CD4-positive, CD25-positive, alpha-beta regulatory T cell (primary cell): ENCODE results near the gene HIC1. TPM values are rescaled to one million over a fixed set of nuclear protein-coding genes. Genes with fewer than 3 reads are reported as not detected.

Source experiments
- ATAC-seq, 2 donors: fragments of 150-1000 bp; cut with Tn5 transposase; one replicate each; pipeline ENCODE4 v1.10.0; 2021; ENCODE audit warnings: low read depth in 2 of 2, moderate number of reproducible peaks in 2 of 2, moderate library complexity in 1 of 2
- DNase-seq, 3 donors: peaks; one replicate each; pipeline versions ENCODE4 v3.0.0 to v3.0.0-alpha.2; 2012 to 2022; ENCODE audit warnings: mixed read lengths in 1 of 3
- H3K27ac ChIP-seq: one replicate; pipeline ENCODE4 v1.7.0; 2013; ENCODE audit warnings: mild to moderate bottlenecking, low read length; ENCODE audit not compliant: insufficient read depth, poor library complexity, severe bottlenecking
- H3K27me3 ChIP-seq: one replicate; pipeline ENCODE4 v1.7.0; 2013; ENCODE audit warnings: low read length; ENCODE audit not compliant: control insufficient read depth, insufficient read depth
- H3K36me3 ChIP-seq: one replicate; pipeline ENCODE4 v1.7.0; 2013; ENCODE audit warnings: mild to moderate bottlenecking, low read length, moderate library complexity; ENCODE audit not compliant: control insufficient read depth, insufficient read depth
- H3K4me1 ChIP-seq: 2 replicates; pipeline ENCODE4 v1.7.0; 2013; ENCODE audit warnings: mild to moderate bottlenecking, low read length; ENCODE audit not compliant: insufficient read depth, control insufficient read depth, poor library complexity, severe bottlenecking
- H3K4me3 ChIP-seq: one replicate; pipeline ENCODE4 v1.7.0; 2013; ENCODE audit warnings: low read depth, mild to moderate bottlenecking, low read length, moderate library complexity
- H3K9me3 ChIP-seq, 2 experiments: 1 replicate in 1 of 2; 2 replicates in 1 of 2; pipeline ENCODE4 v1.7.0; 2013; ENCODE audit warnings: low read length in 2 of 2, mild to moderate bottlenecking in 1 of 2, moderate library complexity in 1 of 2; ENCODE audit not compliant: control insufficient read depth in 2 of 2
- H3K27ac Mint-ChIP-seq, 3 donors: one replicate each; pipeline ENCODE4 v1.8.0; 2020 to 2022; ENCODE audit warnings: mild to moderate bottlenecking in 3 of 3, mixed read lengths in 3 of 3, moderate library complexity in 2 of 3
- H3K27me3 Mint-ChIP-seq: one replicate; pipeline ENCODE4 v1.8.0; 2022; ENCODE audit warnings: mild to moderate bottlenecking, mixed read lengths
- H3K36me3 Mint-ChIP-seq: one replicate; pipeline ENCODE4 v1.8.0; 2020; ENCODE audit warnings: mixed read lengths
- H3K4me1 Mint-ChIP-seq, 4 donors: one replicate each; pipeline ENCODE4 v1.8.0; 2020 to 2022; ENCODE audit warnings: mixed read lengths in 4 of 4, mild to moderate bottlenecking in 1 of 4
- H3K4me3 Mint-ChIP-seq, 4 donors: one replicate each; pipeline ENCODE4 v1.8.0; 2020 to 2022; ENCODE audit warnings: mild to moderate bottlenecking in 4 of 4, mixed read lengths in 4 of 4, moderate library complexity in 3 of 4
- H3K9me3 Mint-ChIP-seq, 7 donors: one replicate each; pipeline ENCODE4 v1.8.0; 2020 to 2022; ENCODE audit warnings: mixed read lengths in 7 of 7, mild to moderate bottlenecking in 3 of 7, moderate library complexity in 2 of 7
- polyA plus RNA-seq, 4 donors: library from polyadenylated mRNA; unstranded; fragments of 300-500 nt; fragmentation: Illumina TruSeq; gene quantifications; one replicate each; pipeline ENCODE4 v1.2.3, GENCODE V29; 2021
- total RNA-seq: library from RNA; stranded (reverse); gene quantifications from one replicate; pipeline ENCODE4 v1.2.3, GENCODE V29; 2022

The HIC1 gene
- total and polyA plus RNA-seq, 5 donors from 2014 or later = 0.14 to 1.3 (median 0.64) TPM; not detected in 1

DNA sequence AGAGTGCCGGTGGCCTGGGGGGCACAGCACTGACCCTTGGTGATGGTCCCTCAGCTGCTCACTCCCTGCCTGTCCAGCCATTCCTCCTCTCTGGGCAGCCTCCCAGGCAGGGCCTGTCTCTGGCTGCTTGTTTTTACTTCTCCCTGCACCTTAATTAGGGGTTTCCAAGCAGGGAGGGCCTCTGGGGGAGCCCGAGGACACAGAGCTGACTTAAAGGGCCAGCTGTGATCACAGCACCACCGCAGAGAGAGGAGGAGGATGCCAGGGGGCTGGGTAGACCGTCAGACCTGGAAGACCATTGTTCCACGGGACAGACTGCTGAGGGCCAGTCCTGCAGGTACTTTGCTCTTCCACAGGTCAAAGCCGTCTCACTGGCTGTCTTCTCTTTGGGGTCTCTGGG lies 26.2 kb upstream of the HIC1 start:
- Mint-ChIP-seq H3K36me3 (peaks cover 3% of the 10 kb centered on the region), H3K4me3 (peak overlapping the region in 2 of 4 donors; percentile 74 to 84), H3K27ac (no peak overlapping the region), H3K27me3 (peaks cover 44% of the 10 kb centered on the region), H3K9me3 (no peaks in the 10 kb centered on the region), H3K4me1 (peaks cover 8 to 36% (median 16%) of the 10 kb centered on the region in 4 donors)
- H3K4me3 ChIP-seq = no peak overlapping the region
- H3K9me3 ChIP-seq = no peaks in the 10 kb centered on the region
- DNase-seq (no peak), ATAC-seq (no peak)
- H3K36me3 ChIP-seq = peaks cover 7% of the 10 kb centered on the region
- peaks cover 4% of the 10 kb centered on the region for H3K27me3 ChIP-seq
- H3K4me1 ChIP-seq = peaks cover 45% of the 10 kb centered on the region
- H3K27ac ChIP-seq = no peak overlapping the region

GRCh38 chr17:2029911-2030778 lies 24.8 kb upstream of the HIC1 start, which contains the start of gene DPH1:
Gene DPH1, plus strand, starts transcription at chr17:2030153. Its CDS starts 17 bp downstream, at chr17:2030170.
- ATAC-seq (peak; percentile 78 to 83), DNase-seq (peak; percentile 74 to 87 (median 84))
- no peaks in the 10 kb centered on the region for H3K9me3 ChIP-seq
- peaks cover 44% of the 10 kb centered on the region for H3K27me3 Mint-ChIP-seq
- peak within 1 kb of the TSS; percentile 55 for H3K27ac ChIP-seq
- peaks cover 7% of the 10 kb centered on the region for H3K36me3 ChIP-seq
- peak within 1 kb of the TSS; percentile 90 to 92 (median 90) for H3K27ac Mint-ChIP-seq
- peaks cover 8 to 34% (median 16%) of the 10 kb centered on the region in 4 donors for H3K4me1 Mint-ChIP-seq
- H3K27me3 ChIP-seq = peaks cover 4% of the 10 kb centered on the region
- peaks cover 3% of the 10 kb centered on the region for H3K36me3 Mint-ChIP-seq
- H3K4me3 ChIP-seq = peak within 1 kb of the TSS; percentile 90
- peaks cover 31% of the 10 kb centered on the region for H3K4me1 ChIP-seq
- peak within 1 kb of the TSS; percentile 94 to 99 (median 97) for H3K4me3 Mint-ChIP-seq
- no peaks in the 10 kb centered on the region for H3K9me3 Mint-ChIP-seq

DNA sequence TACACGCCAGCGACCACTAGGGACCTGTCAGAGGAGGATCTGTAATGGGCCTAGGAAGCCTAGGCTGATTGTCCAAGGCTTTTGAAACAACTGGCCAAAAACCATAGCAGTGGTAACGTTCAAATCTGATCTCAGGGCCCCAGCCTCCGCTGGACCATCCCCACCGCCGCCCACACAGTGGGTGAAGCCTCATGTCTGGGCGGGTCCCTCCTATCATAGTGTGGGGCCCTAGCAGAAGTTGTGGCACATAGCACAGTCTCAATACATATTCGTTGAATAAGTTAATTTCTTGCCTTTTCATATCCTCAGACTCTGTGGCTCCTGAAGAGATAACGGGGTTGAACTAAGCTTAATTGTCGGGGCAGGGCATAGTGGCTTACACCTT lies 24.1 kb upstream of the HIC1 start:
- H3K9me3 ChIP-seq = no peaks in the 10 kb centered on the region
- H3K4me1 Mint-ChIP-seq = peaks cover 8 to 32% (median 16%) of the 10 kb centered on the region in 4 donors
- H3K27ac Mint-ChIP-seq = peak overlapping the region; percentile 90 to 92 (median 90)
- H3K36me3 Mint-ChIP-seq = peaks cover 3% of the 10 kb centered on the region
- H3K9me3 Mint-ChIP-seq = no peaks in the 10 kb centered on the region
- no peak for ATAC-seq
- peaks cover 7% of the 10 kb centered on the region for H3K36me3 ChIP-seq
- peaks cover 4% of the 10 kb centered on the region for H3K27me3 ChIP-seq
- H3K27me3 Mint-ChIP-seq = peaks cover 38% of the 10 kb centered on the region
- peak overlapping the region; percentile 90 for H3K4me3 ChIP-seq
- no peak overlapping the region for H3K27ac ChIP-seq
- H3K4me1 ChIP-seq = peaks cover 26% of the 10 kb centered on the region
- peak overlapping the region; percentile 94 to 99 (median 97) for H3K4me3 Mint-ChIP-seq
- no peak for DNase-seq

GRCh38 chr17:2033153-2033552 lies 21.8 kb upstream of the HIC1 start:
- H3K4me3 Mint-ChIP-seq = peak overlapping the region in 2 of 4 donors; percentile 62 to 87

DNA sequence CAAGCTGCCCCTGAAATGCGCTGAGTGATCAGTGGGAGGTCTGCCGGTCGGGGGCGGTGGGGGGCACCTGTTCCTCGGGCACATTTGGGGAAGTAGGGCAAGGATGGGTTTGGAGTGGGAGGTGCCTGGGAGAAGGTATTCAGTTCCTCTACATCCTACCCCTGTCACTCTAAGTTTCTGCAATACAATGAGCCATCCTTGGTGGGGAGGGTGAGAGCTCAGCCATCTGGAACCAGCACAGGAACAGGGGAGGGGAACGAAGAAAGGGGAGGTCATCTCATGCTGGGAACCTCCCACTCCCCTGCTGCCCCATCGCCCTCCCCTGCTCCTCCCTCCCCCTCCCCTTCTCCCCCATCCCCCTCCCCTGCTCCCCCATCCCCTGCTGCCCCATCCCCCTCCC lies 20.7 kb upstream of the HIC1 start:
- H3K4me1 Mint-ChIP-seq = peaks cover 8 to 27% (median 13%) of the 10 kb centered on the region in 4 donors
- DNase-seq (no peak), ATAC-seq (no peak)
- H3K27me3 ChIP-seq = no peaks in the 10 kb centered on the region
- peaks cover 6% of the 10 kb centered on the region for H3K27me3 Mint-ChIP-seq
- H3K36me3 ChIP-seq = peaks cover 25% of the 10 kb centered on the region
- H3K9me3 ChIP-seq = no peaks in the 10 kb centered on the region
- peaks cover 19% of the 10 kb centered on the region for H3K36me3 Mint-ChIP-seq
- H3K4me3 ChIP-seq = no peak overlapping the region
- H3K4me1 ChIP-seq = peaks cover 23% of the 10 kb centered on the region
- H3K4me3 Mint-ChIP-seq = no peak overlapping the region
- H3K27ac ChIP-seq = no peak overlapping the region
- no peak overlapping the region for H3K27ac Mint-ChIP-seq
- H3K9me3 Mint-ChIP-seq = no peaks in the 10 kb centered on the region

More at GRCh38 chr17:2033153-2033552, 21.8 kb upstream of the HIC1 start:
- Histone ChIP-seq H3K36me3 (peaks cover 25% of the 10 kb centered on the region), H3K9me3 (no peaks in the 10 kb centered on the region), H3K27me3 (no peaks in the 10 kb centered on the region), H3K27ac (no peak overlapping the region), H3K4me1 (peaks cover 23% of the 10 kb centered on the region), H3K4me3 (no peak overlapping the region)
- Mint-ChIP-seq H3K27me3 (peaks cover 15% of the 10 kb centered on the region), H3K27ac (peak overlapping the region in 1 of 3 donors; percentile 32), H3K36me3 (peaks cover 13% of the 10 kb centered on the region), H3K9me3 (no peaks in the 10 kb centered on the region), H3K4me1 (peaks cover 8 to 27% (median 13%) of the 10 kb centered on the region in 4 donors)
- ATAC-seq (no peak), DNase-seq (no peak)

DNA sequence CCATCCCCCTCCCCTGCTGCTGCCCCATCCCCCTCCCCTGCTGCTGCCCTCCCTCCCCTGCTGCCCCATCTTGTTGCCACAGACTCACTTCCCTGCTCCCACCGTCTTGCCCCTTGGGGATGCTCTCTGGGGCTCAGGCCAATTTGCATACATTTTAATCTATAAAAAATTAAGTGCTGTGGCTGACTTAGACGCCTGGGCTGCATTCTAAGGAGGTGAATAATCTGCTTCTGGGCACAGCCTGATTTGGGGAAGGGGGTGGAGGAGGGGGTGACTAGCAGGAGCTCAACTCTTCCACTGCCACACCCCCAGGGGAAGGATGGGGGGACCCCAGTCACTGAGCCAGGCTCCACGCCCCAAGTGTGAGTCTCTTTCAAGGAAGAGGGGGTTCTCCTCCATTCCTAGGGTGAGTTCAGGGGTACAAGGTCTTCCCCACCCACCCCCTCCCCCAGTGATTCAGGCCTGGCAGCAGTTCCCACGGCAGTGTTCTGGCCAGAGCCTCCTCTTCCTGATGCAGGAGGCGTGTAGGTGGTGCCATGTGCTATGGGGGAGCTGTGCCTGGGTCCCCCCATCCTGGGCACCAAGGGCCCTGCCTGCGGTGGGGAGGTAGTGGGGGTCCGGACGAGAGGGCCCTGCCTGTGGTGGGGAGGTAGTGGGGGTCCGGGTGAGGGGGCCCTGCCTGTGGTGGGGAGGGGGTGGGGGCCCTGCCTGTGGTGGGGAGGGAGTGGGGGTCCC lies 19.9 kb upstream of the HIC1 start:
- ATAC-seq (no peak), DNase-seq (no peak)
- H3K4me1 ChIP-seq = peaks cover 17% of the 10 kb centered on the region
- H3K27me3 ChIP-seq = no peaks in the 10 kb centered on the region
- no peaks in the 10 kb centered on the region for H3K9me3 Mint-ChIP-seq
- no peak overlapping the region for H3K27ac ChIP-seq
- H3K27me3 Mint-ChIP-seq = no peaks in the 10 kb centered on the region
- peak overlapping the region in 1 of 4 donors; percentile 86 for H3K4me3 Mint-ChIP-seq
- H3K9me3 ChIP-seq = no peaks in the 10 kb centered on the region
- peaks cover 25% of the 10 kb centered on the region for H3K36me3 ChIP-seq
- no peak overlapping the region for H3K27ac Mint-ChIP-seq
- H3K4me3 ChIP-seq = no peak overlapping the region
- peaks cover 8 to 27% (median 13%) of the 10 kb centered on the region in 4 donors for H3K4me1 Mint-ChIP-seq
- peaks cover 19% of the 10 kb centered on the region for H3K36me3 Mint-ChIP-seq

GRCh38 chr17:2035541-2036488 lies 19.1 kb upstream of the HIC1 start:
- H3K4me3 Mint-ChIP-seq = no peak overlapping the region
- H3K27me3 Mint-ChIP-seq = no peaks in the 10 kb centered on the region
- peaks cover 0 to 2% (median 0%) of the 10 kb centered on the region in 7 donors for H3K9me3 Mint-ChIP-seq
- Histone ChIP-seq H3K4me1 (peaks cover 12% of the 10 kb centered on the region), H3K36me3 (peaks cover 25% of the 10 kb centered on the region), H3K4me3 (no peak overlapping the region), H3K27me3 (no peaks in the 10 kb centered on the region), H3K27ac (no peak overlapping the region), H3K9me3 (no peaks in the 10 kb centered on the region)
- no peak for DNase-seq
- no peak for ATAC-seq
- no peak overlapping the region for H3K27ac Mint-ChIP-seq
- peaks cover 2 to 24% (median 8%) of the 10 kb centered on the region in 4 donors for H3K4me1 Mint-ChIP-seq
- H3K36me3 Mint-ChIP-seq = peaks cover 19% of the 10 kb centered on the region
